NOMO-1 (cell line): ENCODE data around the gene FAM171A1.
"Not testable (repeated sequence)": the region's sequence is repeated elsewhere in the genome, so short reads cannot be mapped to it uniquely, and the experiment has no call there.

Experiments used
- DNase-seq, 2 experiments: peaks; one replicate each; lab custom pipeline; 2025; ENCODE audit not compliant: unreplicated experiment in 2 of 2; lab: John Stamatoyannopoulos, UW

FAM171A1 gene

DNA sequence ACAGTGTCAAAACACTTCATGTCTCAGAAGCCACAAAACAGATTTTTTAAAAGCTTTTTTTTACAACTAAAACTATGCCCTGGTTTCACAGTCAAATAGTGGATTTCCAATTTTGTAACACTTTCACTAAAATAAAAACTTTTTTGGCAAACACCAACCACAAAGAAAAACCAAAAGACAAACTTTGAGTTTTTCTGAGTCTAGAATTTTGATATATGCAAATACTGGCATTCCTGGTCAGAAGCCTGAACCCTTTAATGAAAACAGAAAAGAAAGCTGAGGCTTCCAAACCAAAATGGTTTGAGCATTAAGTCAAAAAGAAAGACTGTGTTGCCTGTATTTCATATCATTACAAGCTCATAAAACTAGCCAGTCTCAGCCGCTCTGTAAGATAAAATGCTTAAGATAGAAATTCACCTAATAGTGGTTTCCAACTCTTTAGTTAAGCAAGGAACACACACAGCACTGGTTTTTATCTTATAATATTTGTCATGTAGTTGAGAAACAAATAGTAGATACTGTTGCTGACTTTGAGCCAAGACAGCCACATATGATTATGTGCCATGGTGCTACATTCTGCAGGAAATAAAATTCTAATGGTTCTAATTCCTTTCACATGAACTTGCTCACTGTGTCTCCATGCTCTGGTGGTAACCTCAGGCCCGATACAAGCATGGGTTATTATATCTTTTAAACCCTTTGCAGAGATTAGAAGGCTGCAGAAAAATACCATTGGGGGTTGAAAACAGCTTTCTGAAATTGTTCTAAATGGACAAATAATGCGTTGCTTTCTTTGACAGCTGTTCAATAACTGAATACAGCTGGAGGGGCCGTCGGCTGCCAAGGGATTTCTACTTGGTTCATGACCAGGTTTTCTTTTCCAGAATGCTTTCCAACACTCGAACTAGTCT lies 49.4 kb downstream of the FAM171A1 start:
- DNase-seq = no peak

- no peak for DNase-seq
These were observed 50.4 kb downstream of the FAM171A1 start for GRCh38 chr10:15320522-15321203.

GRCh38 chr10:15320118-15320517 lies 51.0 kb downstream of the FAM171A1 start:
- DNase-seq = no peak

GRCh38 chr10:15316871-15317464 lies 54.1 kb downstream of the FAM171A1 start:
- no peak for DNase-seq

- no peak for DNase-seq
These were observed 54.9 kb downstream of the FAM171A1 start for GRCh38 chr10:15316145-15316544.

- DNase-seq = no peak
These were observed 55.8 kb downstream of the FAM171A1 start for GRCh38 chr10:15315286-15315685.

DNA sequence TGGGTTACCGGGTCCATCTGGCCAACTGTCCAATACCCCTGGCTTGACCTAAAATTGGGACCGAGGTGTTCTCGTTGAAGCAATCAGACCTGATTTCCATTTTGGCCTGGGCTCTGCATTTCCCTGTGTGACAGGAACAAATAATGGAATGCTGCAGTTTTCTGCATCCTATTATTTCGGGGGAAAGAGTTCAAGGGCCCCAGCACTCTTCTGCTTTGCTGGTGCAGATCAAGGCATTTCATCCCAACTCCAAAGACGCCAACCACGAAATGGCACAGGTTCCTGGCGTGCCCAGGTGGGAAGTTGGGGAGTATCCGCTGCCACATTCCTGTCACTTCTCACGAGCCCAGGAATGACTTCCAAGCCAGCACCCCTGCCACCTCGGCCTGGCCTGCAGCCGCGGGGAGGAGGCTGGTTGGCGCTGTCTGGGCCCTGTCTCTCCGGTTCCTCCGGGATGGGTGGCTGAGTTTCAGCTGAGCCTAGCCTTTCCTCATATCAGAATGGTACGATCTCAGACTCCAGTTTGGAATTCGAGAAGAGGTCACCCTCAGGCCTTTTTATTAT lies 56.5 kb downstream of the FAM171A1 start:
- DNase-seq = no peak

- DNase-seq = no peak
These were observed 57.2 kb downstream of the FAM171A1 start for GRCh38 chr10:15313843-15314242.

DNA sequence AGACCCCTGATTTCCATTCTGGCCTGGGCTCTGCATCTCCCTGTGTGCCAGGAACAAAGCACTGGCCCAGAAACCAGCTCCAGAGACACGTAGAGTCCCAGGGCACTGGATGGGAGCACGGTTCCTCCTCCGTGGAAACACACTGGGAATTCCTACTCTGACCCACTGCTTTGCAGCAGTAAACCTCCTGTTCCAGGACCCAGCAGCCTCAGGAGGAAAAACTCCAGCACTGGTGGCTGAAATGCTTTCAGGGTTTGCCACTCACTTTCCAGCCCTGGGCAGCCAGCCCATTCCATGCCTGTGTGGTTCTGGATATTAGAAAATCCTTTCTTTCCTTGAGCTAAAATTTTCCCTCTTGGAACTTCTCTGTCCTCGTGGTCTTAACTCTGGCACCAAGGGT lies 58.0 kb downstream of the FAM171A1 start:
- no peak for DNase-seq

DNA sequence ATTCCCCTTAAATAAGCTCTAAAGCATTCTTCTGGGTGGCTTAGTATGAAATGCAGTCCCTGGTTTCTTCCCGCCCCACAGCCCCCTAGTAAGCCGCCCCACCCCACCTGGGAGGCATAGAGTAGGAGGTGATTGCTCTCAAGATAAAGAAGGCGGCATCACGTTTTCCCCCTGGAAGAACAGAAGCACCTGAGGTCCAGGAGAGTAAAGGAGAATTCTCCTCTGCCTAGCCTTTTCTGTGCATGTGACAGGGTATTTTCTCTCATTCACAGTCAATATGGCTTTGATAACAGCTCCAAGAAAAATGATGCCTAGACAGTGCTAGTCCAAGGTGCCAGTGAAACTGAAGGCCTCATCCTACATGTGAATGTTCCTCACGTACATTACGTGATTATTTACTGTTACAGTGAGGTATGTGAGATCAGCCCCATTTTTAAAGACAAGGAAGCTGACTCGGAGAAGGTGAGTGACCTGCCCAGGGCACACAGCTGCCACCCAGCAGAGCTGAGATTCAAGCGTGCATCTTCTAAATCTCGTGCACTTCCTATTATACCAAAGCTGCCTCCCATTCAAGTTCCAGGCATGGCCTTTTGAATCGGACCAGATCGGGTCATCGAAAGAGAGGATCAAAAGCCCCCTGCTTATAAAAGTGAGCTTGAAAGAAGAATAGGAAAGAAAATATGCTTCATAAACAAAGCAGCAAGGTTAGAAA lies 59.4 kb downstream of the FAM171A1 start:
- no peak for DNase-seq

- DNase-seq = no peak
These were observed 60.1 kb downstream of the FAM171A1 start for GRCh38 chr10:15310776-15311568.

- no peak for DNase-seq
These were observed 61.9 kb downstream of the FAM171A1 start for GRCh38 chr10:15309221-15309620.

- no peak for DNase-seq
These were observed 64.3 kb downstream of the FAM171A1 start for GRCh38 chr10:15306735-15307280.

GRCh38 chr10:15305634-15306033 lies 65.5 kb downstream of the FAM171A1 start:
- no peak for DNase-seq

GRCh38 chr10:15305161-15305560 lies 65.9 kb downstream of the FAM171A1 start:
- no peak for DNase-seq

DNA sequence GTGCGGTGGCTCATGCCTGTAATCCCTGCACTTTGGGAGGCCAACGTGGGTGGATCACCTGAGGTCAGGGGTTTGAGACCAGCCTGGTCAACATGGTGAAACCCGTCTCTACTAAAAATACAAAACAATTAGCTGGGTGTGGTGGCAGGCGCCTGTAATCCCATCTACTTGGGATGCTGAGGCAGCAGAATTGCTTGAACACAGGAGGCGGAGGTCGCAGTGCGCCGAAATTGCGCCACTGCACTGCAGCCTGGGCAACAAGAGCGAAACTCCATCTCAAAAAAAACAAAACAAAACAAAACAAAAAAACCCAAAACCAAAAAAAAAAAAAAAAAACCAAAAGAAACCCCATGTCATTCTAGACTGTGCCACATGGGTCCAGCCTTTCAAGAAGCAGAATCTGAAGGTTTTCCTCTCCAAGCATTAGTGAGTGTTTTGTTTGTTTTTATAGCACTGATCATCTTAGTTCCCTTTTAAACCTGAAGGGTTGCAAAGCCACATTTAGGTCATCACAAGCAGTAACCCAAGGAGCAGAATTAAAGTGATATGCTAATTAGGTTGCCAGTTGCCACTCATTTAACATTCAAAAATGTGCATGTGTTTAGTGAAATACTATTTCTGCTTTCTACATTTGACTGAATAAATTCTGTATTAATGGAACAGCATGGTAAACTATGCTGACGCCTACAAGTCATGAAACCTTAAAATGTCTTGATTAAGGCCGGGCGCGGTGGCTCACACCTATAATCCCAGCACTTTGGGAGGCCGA lies 68.7 kb downstream of the FAM171A1 start:
- not testable (repeated sequence) for DNase-seq

GRCh38 chr10:15300697-15301096 lies 70.4 kb downstream of the FAM171A1 start:
- no peak for DNase-seq

DNA sequence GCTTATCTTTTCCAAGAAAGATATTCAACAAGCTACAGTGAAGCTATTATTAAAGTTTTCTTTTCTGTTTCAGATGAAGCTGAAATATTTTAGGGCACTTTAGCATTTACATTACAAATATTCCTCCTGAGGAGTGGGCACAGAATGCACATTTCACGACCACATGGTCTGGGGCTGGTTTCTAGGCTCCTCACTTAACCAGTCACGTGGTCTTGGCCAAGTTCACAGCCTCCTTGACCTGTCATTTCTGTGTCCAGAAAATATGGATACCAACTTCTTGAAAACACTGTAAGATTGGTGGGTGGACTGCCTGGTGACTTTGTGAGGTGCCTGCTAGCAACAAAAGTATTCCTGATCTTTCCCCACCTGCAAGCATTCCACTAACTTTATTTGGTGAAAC lies 70.9 kb downstream of the FAM171A1 start:
- no peak for DNase-seq

GRCh38 chr10:15296701-15297100 lies 74.4 kb downstream of the FAM171A1 start:
- DNase-seq = no peak
